Measurements from ENCODE around the gene C1orf216.
"Not testable (repeated sequence)": the region's sequence is repeated elsewhere in the genome, so short reads cannot be mapped to it uniquely, and the experiment has no call there.

C1orf216 gene

GRCh38 chr1:35706846-35707600 lies 11.7 kb downstream of the C1orf216 start:
- DNase-seq: no peak

- no peak for DNase-seq
Observed at GRCh38 chr1:35702508-35702907, 16.2 kb downstream of the C1orf216 start.

- DNase-seq: not testable (repeated sequence)
Observed at GRCh38 chr1:35699152-35699551, 19.5 kb downstream of the C1orf216 start.

GRCh38 chr1:35692317-35692716 lies 26.4 kb downstream of the C1orf216 start:
- DNase-seq: no peak

- no peak for DNase-seq
Observed at GRCh38 chr1:35691571-35692220, 27.0 kb downstream of the C1orf216 start.

GRCh38 chr1:35691080-35691479 lies 27.6 kb downstream of the C1orf216 start:
- peak; percentile 48 for DNase-seq

GRCh38 chr1:35690103-35690502 lies 28.6 kb downstream of the C1orf216 start:
- DNase-seq: not testable (repeated sequence)

GRCh38 chr1:35688161-35688560 lies 30.5 kb downstream of the C1orf216 start:
- no peak for DNase-seq

GRCh38 chr1:35683012-35683411 lies 35.7 kb downstream of the C1orf216 start:
- no peak for DNase-seq

GRCh38 chr1:35680271-35680670 lies 38.4 kb downstream of the C1orf216 start:
- DNase-seq: no peak

- no peak for DNase-seq
Observed at GRCh38 chr1:35675773-35676172, 42.9 kb downstream of the C1orf216 start.

- no peak for DNase-seq
Observed at GRCh38 chr1:35674111-35674510, 44.6 kb downstream of the C1orf216 start.

- DNase-seq: no peak
Observed at GRCh38 chr1:35672116-35672515, 46.6 kb downstream of the C1orf216 start.

GRCh38 chr1:35668506-35668905 lies 50.2 kb downstream of the C1orf216 start:
- no peak for DNase-seq

GRCh38 chr1:35666916-35667315 lies 51.8 kb downstream of the C1orf216 start:
- DNase-seq: no peak

- no peak for DNase-seq
Observed at GRCh38 chr1:35666216-35666615, 52.5 kb downstream of the C1orf216 start.

All from NCI-H1417 treated with DMSO at 0.1 percent for 48 hours (cell line).